Stomach (tissue), 9 donors: ENCODE results near the gene CD84. TPM values are rescaled to one million over a fixed set of nuclear protein-coding genes. Genes with fewer than 3 reads are reported as not detected.

ENCODE experiments used
- DNase-seq, 2 donors: peaks; one replicate each; pipeline versions ENCODE4 v3.0.0 to v3.0.0-alpha.2; 2013 to 2019
- H3K27ac ChIP-seq, 5 donors: fragments of 200-600 bp in 4 of 5; sonication (generic) in 4 of 5; one replicate each; pipeline ENCODE4 v1.5.1; 2013 to 2019; ENCODE audit warnings: mild to moderate bottlenecking in 1 of 5, moderate library complexity in 1 of 5
- H3K27me3 ChIP-seq, 3 donors: fragments of 200-600 bp; sonication (generic); one replicate each; pipeline ENCODE4 v1.5.1; 2017 to 2019; ENCODE audit warnings: mixed run types in 1 of 3
- H3K36me3 ChIP-seq, 4 donors: fragments of 200-600 bp; sonication (generic); 1 replicate in 3 of 4; 2 replicates in 1 of 4; pipeline ENCODE4 v1.5.1; 2016 to 2019
- H3K4me1 ChIP-seq, 4 donors: fragments of 200-600 bp; sonication (generic); one replicate each; pipeline ENCODE4 v1.5.1; 2016 to 2019
- H3K4me3 ChIP-seq, 4 donors: fragments of 200-600 bp; sonication (generic) in 3 of 4; one replicate each; pipeline ENCODE4 v1.5.1; 2016 to 2019; ENCODE audit warnings: mild to moderate bottlenecking in 1 of 4
- H3K9me3 ChIP-seq, 4 donors: fragments of 200-600 bp; sonication (generic); one replicate each; pipeline ENCODE4 v1.5.1; 2016 to 2019
- EP300 ChIP-seq: sonication (generic); formaldehyde crosslinking; IDR thresholded peaks from one replicate; pipeline ENCODE4 v1.6.1; 2017; ENCODE audit warnings: antibody characterized with exemption
- POLR2A ChIP-seq, 4 donors: fragments of 450-650 bp; IDR thresholded peaks; one replicate each; pipeline ENCODE4 v1.6.1; 2016; ENCODE audit warnings: antibody characterized with exemption in 4 of 4, control low read depth in 2 of 4, mild to moderate bottlenecking in 1 of 4, moderate library complexity in 1 of 4
- POLR2AphosphoS5 ChIP-seq, 3 donors: sonication (generic); formaldehyde crosslinking; IDR thresholded peaks; one replicate each; pipeline ENCODE4 v1.6.1; 2016; ENCODE audit warnings: antibody characterized with exemption in 3 of 3
- WGBS, 5 donors: extraction: QIAGEN DNeasy Blood & Tissue Kit in 3 of 5; methylation state at CpG; one replicate each; pipeline versions ENCODE4 v1.1.5 to v1.1.7; 2013 to 2018; 5-methylcytosine and 5-hydroxymethylcytosine counted together
- intact Hi-C: fragments of 100-400 bp; cut with DNase I; formaldehyde crosslinking; loops from one replicate; pipeline ENCODE4 v1.15.1; 2023; ENCODE audit warnings: low total_unique reads
- polyA plus RNA-seq, 3 donors: library from polyadenylated mRNA; stranded (reverse); fragments of 200-250 nt; gene quantifications; one replicate each; pipeline ENCODE4 v1.2.3, GENCODE V29; 2013
- total RNA-seq, 5 donors: library from RNA; depleted of rRNA; stranded (reverse); fragments of >200 nt; gene quantifications; one replicate each; pipeline versions ENCODE4 v1.1.0 to v1.2.3, GENCODE V29; 2014 to 2016
- TF ChIP-seq, protein P1 (sequence below), 7 experiments: fragments of 450-650 bp in 4 of 7; fragments of 200-600 bp in 3 of 7; sonication (generic) in 3 of 7; IDR thresholded peaks; one replicate each; pipeline ENCODE4 v1.5.1; 2016 to 2019; ENCODE audit warnings: antibody characterized with exemption in 7 of 7, control low read depth in 2 of 7, mild to moderate bottlenecking in 1 of 7
- donor health status: healthy with polysubstance abuse.
- donor health status: Bipolar disorder and iron deficiency.
- donor health status: healthy.

CD84 gene
- total and polyA plus RNA-seq, 8 donors: 0.23 to 7.6 (median 1.7) TPM

DNA sequence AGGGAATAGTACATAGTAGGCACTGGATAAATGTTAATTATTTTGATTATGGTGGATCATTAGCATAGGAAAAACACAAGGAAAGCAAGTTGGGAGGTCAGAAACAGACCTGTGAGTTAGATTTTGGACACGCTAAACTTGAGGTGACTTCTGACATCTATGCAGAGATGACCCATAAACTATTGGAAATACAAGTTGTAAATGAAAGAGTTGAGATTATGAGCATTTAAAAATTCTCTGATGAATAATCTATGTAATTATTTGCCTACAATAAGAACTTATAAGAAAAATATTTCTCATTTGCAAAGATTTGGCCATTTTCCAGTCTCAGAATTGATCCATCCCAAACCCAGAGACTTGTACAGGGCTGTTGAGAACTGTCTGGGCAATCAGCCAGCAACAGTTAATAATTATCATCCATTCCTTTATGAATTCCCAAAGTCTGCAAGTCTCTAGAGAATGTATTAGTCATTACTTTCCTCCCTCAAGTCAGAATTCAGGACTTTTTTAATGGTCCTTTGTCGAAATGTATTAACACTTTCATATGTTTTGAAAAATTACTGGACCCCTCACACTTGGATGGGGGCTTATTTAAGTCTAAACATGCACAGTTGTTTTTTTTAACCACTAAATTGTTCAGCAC, 36.9 kb downstream of the CD84 start:
- no peaks in the 10 kb centered on the region for H3K9me3 ChIP-seq
- no peaks in the 10 kb centered on the region for H3K27me3 ChIP-seq
- peak; percentile 36 to 86 for DNase-seq
- H3K4me1 ChIP-seq: peaks cover 34 to 56% (median 40%) of the 10 kb centered on the region in 4 donors
- WGBS, 5 donors: 1 to 25% (median 2%) methylated on average over 2 of the region's 2 CpGs
- no peak overlapping the region for H3K4me3 ChIP-seq
- intact Hi-C loops: no loop called here
- no peaks in the 10 kb centered on the region for H3K36me3 ChIP-seq
- no peak for TF ChIP-seq POLR2A (IDR thresholded peaks at IDR 0.05)
- TF ChIP-seq POLR2AphosphoS5 (IDR thresholded peaks at IDR 0.05): no peak
- TF ChIP-seq EP300: no peak
- TF ChIP-seq, protein P1, sequence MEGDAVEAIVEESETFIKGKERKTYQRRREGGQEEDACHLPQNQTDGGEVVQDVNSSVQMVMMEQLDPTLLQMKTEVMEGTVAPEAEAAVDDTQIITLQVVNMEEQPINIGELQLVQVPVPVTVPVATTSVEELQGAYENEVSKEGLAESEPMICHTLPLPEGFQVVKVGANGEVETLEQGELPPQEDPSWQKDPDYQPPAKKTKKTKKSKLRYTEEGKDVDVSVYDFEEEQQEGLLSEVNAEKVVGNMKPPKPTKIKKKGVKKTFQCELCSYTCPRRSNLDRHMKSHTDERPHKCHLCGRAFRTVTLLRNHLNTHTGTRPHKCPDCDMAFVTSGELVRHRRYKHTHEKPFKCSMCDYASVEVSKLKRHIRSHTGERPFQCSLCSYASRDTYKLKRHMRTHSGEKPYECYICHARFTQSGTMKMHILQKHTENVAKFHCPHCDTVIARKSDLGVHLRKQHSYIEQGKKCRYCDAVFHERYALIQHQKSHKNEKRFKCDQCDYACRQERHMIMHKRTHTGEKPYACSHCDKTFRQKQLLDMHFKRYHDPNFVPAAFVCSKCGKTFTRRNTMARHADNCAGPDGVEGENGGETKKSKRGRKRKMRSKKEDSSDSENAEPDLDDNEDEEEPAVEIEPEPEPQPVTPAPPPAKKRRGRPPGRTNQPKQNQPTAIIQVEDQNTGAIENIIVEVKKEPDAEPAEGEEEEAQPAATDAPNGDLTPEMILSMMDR (IDR thresholded peaks at IDR 0.05): no peak
- peak overlapping the region in 4 of 5 donors; percentile 79 to 86 (median 86) for H3K27ac ChIP-seq

DNA sequence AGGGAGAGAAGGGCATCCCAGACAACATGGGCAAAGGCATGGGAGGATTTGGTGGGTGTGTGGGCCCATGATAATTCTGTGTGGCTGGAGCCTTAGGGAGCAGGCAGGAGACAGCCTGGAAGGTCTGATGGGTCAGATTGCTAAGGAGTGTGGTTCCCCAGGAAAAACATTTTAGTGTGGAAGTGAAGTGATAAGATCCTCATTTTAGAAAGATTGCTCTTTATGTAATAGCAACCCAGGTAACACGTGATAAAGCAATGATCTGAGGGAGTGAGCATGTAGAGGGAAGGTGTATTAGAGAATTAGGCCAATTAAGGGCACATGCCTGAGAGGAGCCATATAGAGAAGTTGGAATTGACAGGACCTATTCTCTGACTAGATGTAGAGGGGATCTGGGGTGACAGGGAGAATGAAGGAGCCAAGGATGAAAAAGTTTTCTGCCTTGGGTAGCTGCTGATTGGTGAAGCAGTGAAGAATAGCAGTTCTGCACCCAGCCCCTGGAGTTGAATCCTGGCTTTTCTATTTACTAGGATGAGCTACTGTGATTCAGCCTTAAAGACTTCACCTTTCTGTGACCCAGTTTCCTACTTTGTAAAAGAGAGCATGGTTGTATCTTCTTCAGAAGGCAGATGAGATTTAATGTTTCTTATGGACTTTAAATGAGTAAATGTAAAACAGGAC, 37.5 kb downstream of the CD84 start:
- no peak for DNase-seq
- WGBS, 5 donors: 20 to 41% (median 25%) methylated on average over 1 of the region's 1 CpG
- H3K27me3 ChIP-seq: no peaks in the 10 kb centered on the region
- intact Hi-C loops: no loop called here
- TF ChIP-seq, protein P1 (IDR thresholded peaks at IDR 0.05): no peak
- no peak for TF ChIP-seq POLR2A (IDR thresholded peaks at IDR 0.05)
- TF ChIP-seq POLR2AphosphoS5 (IDR thresholded peaks at IDR 0.05): no peak
- TF ChIP-seq EP300: no peak
- no peak overlapping the region for H3K4me3 ChIP-seq
- H3K9me3 ChIP-seq: no peaks in the 10 kb centered on the region
- peak overlapping the region; percentile 69 to 86 (median 85) for H3K27ac ChIP-seq
- peaks cover 34 to 56% (median 40%) of the 10 kb centered on the region in 4 donors for H3K4me1 ChIP-seq
- no peaks in the 10 kb centered on the region for H3K36me3 ChIP-seq

DNA sequence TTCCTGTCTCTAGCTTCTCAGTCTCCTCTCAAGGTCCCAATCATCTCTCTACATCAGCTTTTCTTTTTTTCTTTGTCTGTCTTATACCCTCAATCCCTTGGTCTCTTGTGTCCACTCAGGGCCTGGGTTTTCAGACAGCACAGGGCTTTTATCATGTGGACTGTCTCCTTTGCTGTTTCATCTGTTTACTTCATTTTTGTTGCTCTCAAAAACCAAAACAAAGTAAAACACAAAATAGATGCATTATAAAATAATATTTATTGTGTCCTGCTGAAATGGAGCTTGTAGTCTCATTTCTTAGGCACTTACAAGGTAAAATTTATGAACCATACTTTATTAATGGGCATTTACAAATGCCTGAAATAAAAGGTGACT, 38.5 kb downstream of the CD84 start:
- H3K27ac ChIP-seq: peak overlapping the region; percentile 79 to 91 (median 86)
- intact Hi-C loops: no loop called here
- DNase-seq: no peak
- H3K27me3 ChIP-seq: no peaks in the 10 kb centered on the region
- H3K36me3 ChIP-seq: no peaks in the 10 kb centered on the region
- peaks cover 34 to 56% (median 40%) of the 10 kb centered on the region in 4 donors for H3K4me1 ChIP-seq
- TF ChIP-seq EP300 (no peak), POLR2A (IDR thresholded peaks at IDR 0.05) (no peak), POLR2AphosphoS5 (IDR thresholded peaks at IDR 0.05) (no peak)
- TF ChIP-seq, protein P1 (IDR thresholded peaks at IDR 0.05): no peak
- H3K4me3 ChIP-seq: no peak overlapping the region
- H3K9me3 ChIP-seq: peaks cover 0 to 4% (median 0%) of the 10 kb centered on the region in 4 donors

DNA sequence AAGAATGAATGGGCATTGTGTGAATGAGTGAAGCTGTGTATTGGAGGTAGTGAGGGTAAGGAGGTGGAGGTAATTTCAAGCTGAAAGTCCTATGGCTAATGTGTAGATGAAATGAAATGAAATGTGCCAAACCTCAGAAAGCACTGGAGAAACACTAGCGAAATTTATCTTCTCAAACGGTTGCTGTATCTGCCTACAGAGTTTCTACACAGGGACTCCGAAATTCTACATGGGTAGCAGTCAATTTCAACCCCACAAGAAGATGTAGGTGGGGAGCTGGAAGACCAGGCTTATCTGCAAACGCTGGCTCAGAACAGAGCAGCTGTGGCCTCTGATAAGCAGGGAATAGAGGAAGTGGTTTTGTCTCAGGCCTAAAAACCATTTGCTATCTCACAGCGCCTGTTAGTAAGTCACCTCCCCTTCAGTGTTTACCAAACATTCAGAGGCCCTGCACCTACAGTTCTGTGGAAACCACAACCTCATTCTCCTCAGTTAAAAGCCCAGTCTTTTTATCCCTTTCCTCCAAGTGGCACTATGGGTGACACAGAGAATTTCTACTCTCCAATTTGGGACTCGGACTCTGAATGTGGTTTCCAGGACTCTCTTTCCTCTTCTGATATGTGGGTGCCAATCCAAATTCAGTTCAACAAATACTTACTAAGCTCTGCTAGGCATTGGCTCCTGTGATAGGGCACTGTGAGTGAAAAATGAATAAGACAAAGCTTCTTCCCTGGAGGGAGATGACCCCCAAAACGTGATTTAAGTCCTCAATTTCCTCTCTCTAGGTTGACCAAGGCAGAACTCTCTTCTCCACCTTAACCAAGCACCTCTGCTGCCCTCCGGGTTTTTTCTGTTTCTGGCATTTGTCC, 39.1 kb downstream of the CD84 start:
- intact Hi-C loops: no loop called here
- no peaks in the 10 kb centered on the region for H3K36me3 ChIP-seq
- peaks cover 0 to 10% (median 3%) of the 10 kb centered on the region in 4 donors for H3K9me3 ChIP-seq
- DNase-seq: peak; percentile 63 to 81
- TF ChIP-seq POLR2AphosphoS5 (IDR thresholded peaks at IDR 0.05): peak in 2 of 3 donors; percentile 79 to 82
- TF ChIP-seq, protein P1 (IDR thresholded peaks at IDR 0.05): no peak
- WGBS, 5 donors: 10 to 20% (median 16%) methylated on average over 7 to 8 of the region's 8 CpGs
- no peaks in the 10 kb centered on the region for H3K27me3 ChIP-seq
- peaks cover 34 to 56% (median 40%) of the 10 kb centered on the region in 4 donors for H3K4me1 ChIP-seq
- peak overlapping the region; percentile 79 to 91 (median 86) for H3K27ac ChIP-seq
- no peak overlapping the region for H3K4me3 ChIP-seq
